GM12891 (cell line): ENCODE results near the gene USH2A.
A peak's percentile ranks its signal among the peaks of the same experiment; 100 is the strongest.
"Not testable (repeated sequence)": the region's sequence is repeated elsewhere in the genome, so short reads cannot be mapped to it uniquely, and the experiment has no call there.

Experiments
- DNase-seq: peaks from one replicate; pipeline ENCODE4 v3.0.0; 2011; ENCODE audit warnings: low spot score; ENCODE audit not compliant: insufficient read length
- FAIRE-seq: peaks from 2 replicates; lab custom pipeline; 2011; peaks lifted over from hg19 to GRCh38; lab: Jason Lieb, UNC
- PAX5 ChIP-seq: IDR thresholded peaks from 2 replicates; pipeline ENCODE4 v1.6.1; 2011; ENCODE audit warnings: low read length, moderate library complexity, mild to moderate bottlenecking; ENCODE audit not compliant: insufficient read depth, severe bottlenecking
- POLR2A ChIP-seq: IDR thresholded peaks from 2 replicates; pipeline ENCODE4 v1.6.1; 2011; ENCODE audit warnings: low read depth, low read length, control low read depth
- POLR2AphosphoS5 ChIP-seq: IDR thresholded peaks from 2 replicates; pipeline ENCODE4 v1.6.1; 2011; ENCODE audit warnings: low read depth, low read length, control low read depth
- POU2F2 ChIP-seq: IDR thresholded peaks from 2 replicates; pipeline ENCODE4 v1.6.1; 2011; ENCODE audit warnings: low read depth, mild to moderate bottlenecking, control low read depth, low read length, moderate library complexity
- SPI1 ChIP-seq: IDR thresholded peaks from 2 replicates; pipeline ENCODE4 v1.6.1; 2011; ENCODE audit warnings: low read depth, low read length, control low read depth
- TAF1 ChIP-seq: IDR thresholded peaks from 2 replicates; pipeline ENCODE4 v1.6.1; 2011; ENCODE audit warnings: low read depth, low read length, control low read depth

Gene USH2A

DNA sequence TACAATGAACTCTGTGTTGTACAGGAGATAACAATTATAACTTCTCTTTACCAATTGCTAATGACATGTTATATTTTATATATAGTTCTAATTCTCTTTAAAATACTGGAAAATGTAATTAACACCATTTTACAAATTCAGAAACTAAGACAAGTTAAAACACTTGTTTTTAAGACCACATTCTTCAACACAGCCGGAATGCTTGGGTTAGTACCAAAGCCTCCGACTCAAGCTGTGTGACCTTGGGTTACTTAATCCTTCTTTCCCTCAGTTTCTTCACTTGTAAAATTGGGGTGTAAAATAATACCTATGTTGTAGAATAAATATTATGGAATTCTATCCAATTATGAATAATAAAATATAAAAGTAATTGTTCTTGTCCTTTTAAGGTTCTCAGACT, 378.7 kb downstream of the USH2A start:
- no peak for DNase-seq
- TF ChIP-seq SPI1, result no peak
- no peak for TF ChIP-seq POU2F2
- TF ChIP-seq POLR2A, result no peak
- TF ChIP-seq PAX5, result no peak
- TF ChIP-seq POLR2AphosphoS5, result no peak
- no peak for TF ChIP-seq TAF1
- no peak for FAIRE-seq

DNA sequence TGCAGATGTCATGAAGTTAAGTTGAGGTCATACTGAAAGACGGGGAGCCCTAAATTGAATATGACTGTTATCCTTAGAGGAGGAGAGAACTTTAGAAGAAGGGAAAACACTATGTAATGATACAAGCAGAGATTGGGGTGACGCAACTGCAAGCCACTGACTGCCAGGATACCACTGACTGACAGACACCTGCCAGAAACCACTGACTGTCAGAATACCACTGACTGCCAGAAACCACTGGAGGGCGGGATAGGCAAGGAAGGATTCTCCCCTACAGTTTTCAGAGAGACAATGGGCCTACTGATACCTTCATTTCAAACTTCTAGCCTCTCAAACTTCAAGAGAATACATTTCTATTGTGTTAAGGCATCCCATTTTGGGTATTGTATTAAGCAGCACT, 388.7 kb downstream of the USH2A start:
- TF ChIP-seq SPI1 (no peak), TAF1 (no peak), POLR2A (no peak), POU2F2 (no peak), PAX5 (no peak), POLR2AphosphoS5 (no peak)
- no peak for FAIRE-seq

DNA sequence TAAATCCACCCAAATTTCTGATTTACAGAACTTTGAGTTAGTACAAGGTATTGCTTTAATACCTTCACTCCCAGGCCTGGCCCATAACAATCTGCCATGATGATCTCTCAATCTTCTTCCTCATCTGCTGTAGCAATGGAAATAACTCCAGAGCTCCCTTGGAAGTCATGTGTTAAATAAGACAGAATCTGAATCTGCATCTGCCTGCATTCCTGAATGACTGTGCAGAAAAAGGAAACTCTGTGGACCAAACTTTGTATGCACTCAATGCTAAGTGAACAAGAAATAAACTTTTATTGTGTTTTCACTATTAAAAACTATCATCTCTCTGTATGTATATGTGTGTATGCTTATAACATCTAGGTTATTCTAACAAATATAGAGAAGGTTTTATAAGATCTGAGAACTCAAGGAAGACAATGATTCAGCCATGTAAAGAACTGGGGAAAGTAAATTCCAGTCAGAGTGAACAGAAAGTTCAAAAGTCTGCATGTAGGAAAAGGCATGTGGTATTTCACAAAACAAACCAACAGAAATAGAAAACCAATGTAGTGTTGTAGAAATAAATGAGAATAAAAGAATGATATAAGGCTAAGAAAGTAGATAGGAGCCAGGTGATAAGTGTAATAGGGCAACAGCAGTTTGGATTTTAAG, 390.2 kb downstream of the USH2A start:
- no peak for DNase-seq

More for the DNA sequence above, 388.7 kb downstream of the USH2A start:
- no peak for DNase-seq

GRCh38 chr1:216032284-216032683, 391.0 kb downstream of the USH2A start:
- no peak for TF ChIP-seq TAF1
- no peak for TF ChIP-seq SPI1
- no peak for TF ChIP-seq PAX5
- no peak for TF ChIP-seq POLR2A
- TF ChIP-seq POU2F2, result no peak
- no peak for TF ChIP-seq POLR2AphosphoS5
- DNase-seq (no peak), FAIRE-seq (no peak)

More for the DNA sequence above, 390.2 kb downstream of the USH2A start:
- TF ChIP-seq POLR2AphosphoS5, result no peak
- no peak for TF ChIP-seq POLR2A
- no peak for TF ChIP-seq TAF1
- no peak for TF ChIP-seq SPI1
- no peak for TF ChIP-seq POU2F2
- no peak for TF ChIP-seq PAX5
- FAIRE-seq, result no peak

DNA sequence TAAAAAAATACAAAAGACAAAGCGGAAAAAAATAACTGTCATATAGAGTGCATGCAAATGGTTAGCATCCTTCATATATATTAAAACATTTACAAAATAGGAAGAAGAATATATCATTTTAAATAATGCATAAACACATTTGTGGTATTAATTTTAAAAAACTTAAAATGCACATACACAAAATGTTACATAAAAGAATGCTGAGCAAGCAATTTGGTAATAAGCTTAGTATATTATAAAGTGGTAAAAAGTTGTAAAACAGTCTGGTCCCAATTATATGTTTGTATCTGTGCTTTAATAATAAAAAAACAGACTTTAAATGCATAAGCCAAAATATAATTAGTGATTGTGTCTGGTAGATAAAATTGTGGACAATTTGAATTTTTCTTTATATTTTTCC, 394.6 kb downstream of the USH2A start:
- no peak for DNase-seq
- no peak for FAIRE-seq
- TF ChIP-seq POLR2A, result no peak
- TF ChIP-seq SPI1, result no peak
- TF ChIP-seq PAX5, result no peak
- TF ChIP-seq POLR2AphosphoS5, result no peak
- TF ChIP-seq POU2F2, result no peak
- TF ChIP-seq TAF1, result no peak

DNA sequence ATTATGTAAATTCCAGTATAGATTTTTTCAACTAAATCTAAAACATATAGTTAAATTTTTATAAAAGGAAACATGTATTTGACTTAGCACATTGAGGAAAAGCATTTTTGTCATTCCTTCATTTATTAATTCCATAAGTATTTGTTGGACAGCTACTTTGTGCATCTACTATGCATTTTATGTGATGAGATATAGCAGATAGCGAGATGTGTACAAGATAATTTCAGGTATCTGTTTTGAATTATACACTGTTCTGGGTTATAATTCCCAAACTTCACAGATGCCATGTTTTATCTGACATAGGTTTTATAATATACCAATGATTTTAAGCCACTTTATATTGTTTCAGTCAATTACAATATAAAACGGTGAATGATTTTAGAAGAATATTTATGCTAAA, 398.7 kb downstream of the USH2A start:
- FAIRE-seq (no peak), DNase-seq (no peak)
- TF ChIP-seq POLR2A (no peak), SPI1 (no peak), PAX5 (no peak), POU2F2 (no peak), TAF1 (no peak), POLR2AphosphoS5 (no peak)

- FAIRE-seq (no peak), DNase-seq (no peak)
- no peak for TF ChIP-seq TAF1
- TF ChIP-seq POLR2AphosphoS5, result no peak
- no peak for TF ChIP-seq POLR2A
- TF ChIP-seq POU2F2, result no peak
- TF ChIP-seq SPI1, result no peak
- no peak for TF ChIP-seq PAX5
Measured at GRCh38 chr1:216020743-216021345, 402.4 kb downstream of the USH2A start.

DNA sequence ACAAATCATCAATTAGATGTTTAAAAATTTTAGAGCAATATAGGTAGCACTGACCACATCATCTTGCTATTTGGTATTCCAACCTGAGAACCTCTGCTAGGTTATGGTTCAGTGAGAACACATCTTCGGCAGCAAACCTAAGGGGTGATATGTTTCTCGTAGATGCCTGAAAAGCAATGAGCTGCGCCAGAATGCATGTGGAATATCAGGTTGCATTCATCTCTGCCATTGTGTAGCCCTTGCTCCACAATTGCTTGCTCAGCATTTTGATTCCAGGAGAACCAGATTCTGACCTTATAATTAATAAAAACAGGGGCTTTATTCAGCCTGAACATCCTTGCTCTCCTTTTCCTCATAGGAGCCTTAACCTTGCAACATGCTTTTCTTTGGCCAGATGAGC, 408.1 kb downstream of the USH2A start:
- no peak for FAIRE-seq
- TF ChIP-seq SPI1, result no peak
- TF ChIP-seq TAF1, result no peak
- no peak for TF ChIP-seq POLR2AphosphoS5
- no peak for TF ChIP-seq POU2F2
- TF ChIP-seq PAX5, result no peak
- no peak for TF ChIP-seq POLR2A
- DNase-seq, result no peak

GRCh38 chr1:216014086-216014485, 409.2 kb downstream of the USH2A start:
- DNase-seq (no peak), FAIRE-seq (no peak)

DNA sequence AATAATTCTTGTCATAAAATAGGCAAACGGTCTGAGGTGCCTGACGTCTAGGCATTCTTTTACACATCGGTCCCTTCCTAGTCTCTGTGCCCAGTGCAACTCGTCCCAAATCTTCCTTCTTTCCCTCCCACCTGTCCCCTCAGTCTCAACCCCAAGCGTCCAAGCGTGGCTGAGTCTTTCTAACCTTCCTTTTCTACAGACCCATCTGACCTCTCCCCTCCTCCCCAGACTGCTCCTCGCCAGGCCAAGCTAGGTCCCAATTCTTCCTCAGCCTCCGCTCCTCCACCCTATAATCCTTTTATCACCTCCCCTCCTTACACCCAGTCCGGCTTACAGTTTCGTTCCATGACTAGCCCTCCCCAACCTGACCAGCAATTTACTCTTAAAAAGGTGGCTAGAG, 413.8 kb downstream of the USH2A start:
- FAIRE-seq, DNase-seq: not testable (repeated sequence)

More at GRCh38 chr1:216014086-216014485, 409.2 kb downstream of the USH2A start:
- no peak for TF ChIP-seq PAX5
- TF ChIP-seq POLR2A, result no peak
- no peak for TF ChIP-seq SPI1
- TF ChIP-seq POLR2AphosphoS5, result no peak
- no peak for TF ChIP-seq TAF1

GRCh38 chr1:216005916-216006315, 417.3 kb downstream of the USH2A start:
- TF ChIP-seq SPI1 (0 out of 2 replicates have a peak, but pooled peaks have one; percentile 5), POLR2AphosphoS5 (no peak), PAX5 (no peak), TAF1 (no peak), POLR2A (no peak), POU2F2 (no peak)
- DNase-seq, result no peak
- FAIRE-seq, result no peak
